H9 (cell line): ENCODE data around the gene POLQ. TPM values are rescaled to one million over a fixed set of nuclear protein-coding genes. Genes with fewer than 3 reads are reported as not detected.

Experiments used
- DNase-seq: peaks from one replicate; pipeline ENCODE4 v3.0.0-alpha.2; 2017
- H2AFZ ChIP-seq: one replicate; pipeline ENCODE4 v1.6.1; 2013; ENCODE audit warnings: mild to moderate bottlenecking, low read length, control low read depth, moderate library complexity
- H2AK5ac ChIP-seq: 2 replicates; pipeline ENCODE4 v1.6.1; 2013; ENCODE audit warnings: low read length, control low read depth, mixed read lengths; ENCODE audit not compliant: insufficient read length
- H2BK120ac ChIP-seq: one replicate; pipeline ENCODE4 v1.6.1; 2013; ENCODE audit warnings: low read depth, mild to moderate bottlenecking, low read length, control low read depth, inconsistent platforms; ENCODE audit not compliant: poor library complexity, severe bottlenecking
- H2BK12ac ChIP-seq: 2 replicates; pipeline ENCODE4 v1.6.1; 2013; ENCODE audit warnings: low read length, control low read depth, mixed read lengths, low read depth; ENCODE audit not compliant: insufficient read length
- H2BK15ac ChIP-seq: 2 replicates; pipeline ENCODE4 v1.6.1; 2013; ENCODE audit warnings: low read depth, low read length, control low read depth
- H2BK20ac ChIP-seq: one replicate; pipeline ENCODE4 v1.6.1; 2013; ENCODE audit warnings: low read depth, mild to moderate bottlenecking, low read length, control low read depth, inconsistent platforms; ENCODE audit not compliant: poor library complexity, severe bottlenecking
- H2BK5ac ChIP-seq: 2 replicates; pipeline ENCODE4 v1.6.1; 2013; ENCODE audit warnings: low read length, control low read depth, mixed read lengths; ENCODE audit not compliant: insufficient read length
- H3K14ac ChIP-seq: 2 replicates; pipeline ENCODE4 v1.6.1; 2013; ENCODE audit warnings: low read length, control low read depth; ENCODE audit not compliant: insufficient read depth
- H3K18ac ChIP-seq: 2 replicates; pipeline ENCODE4 v1.6.1; 2013; ENCODE audit warnings: low read depth, mild to moderate bottlenecking, mixed read lengths, low read length, control low read depth; ENCODE audit not compliant: insufficient read length
- H3K23ac ChIP-seq: 2 replicates; pipeline ENCODE4 v1.6.1; 2013; ENCODE audit warnings: low read length, control low read depth, mixed read lengths, low read depth; ENCODE audit not compliant: insufficient read length
- H3K23me2 ChIP-seq: 2 replicates; pipeline ENCODE4 v1.6.1; 2013; ENCODE audit warnings: low read depth, mild to moderate bottlenecking, mixed read lengths, low read length, control low read depth; ENCODE audit not compliant: insufficient read length, poor library complexity, severe bottlenecking
- H3K27ac ChIP-seq: 2 replicates; pipeline ENCODE4 v1.5.1; 2013; ENCODE audit warnings: low read length, control low read depth, mixed read lengths, low read depth; ENCODE audit not compliant: insufficient read length
- H3K27me3 ChIP-seq: 2 replicates; pipeline ENCODE4 v1.6.1; 2013; ENCODE audit warnings: low read length, control low read depth, inconsistent platforms; ENCODE audit not compliant: insufficient read depth
- H3K4ac ChIP-seq: 2 replicates; pipeline ENCODE4 v1.6.1; 2013; ENCODE audit warnings: low read depth, mild to moderate bottlenecking, control low read depth, inconsistent platforms, low read length, moderate library complexity
- H3K4me1 ChIP-seq: 2 replicates; pipeline ENCODE4 v1.6.1; 2013; ENCODE audit warnings: low read length, control low read depth, inconsistent platforms; ENCODE audit not compliant: insufficient read depth
- H3K4me2 ChIP-seq: 2 replicates; pipeline ENCODE4 v1.6.1; 2013; ENCODE audit warnings: low read length, control low read depth, mixed read lengths; ENCODE audit not compliant: insufficient read length, insufficient read depth
- H3K56ac ChIP-seq: 2 replicates; pipeline ENCODE4 v1.6.1; 2013; ENCODE audit warnings: low read depth, mild to moderate bottlenecking, mixed read lengths, low read length, control low read depth; ENCODE audit not compliant: insufficient read length
- H3K79me1 ChIP-seq: 2 replicates; pipeline ENCODE4 v1.6.1; 2013; ENCODE audit warnings: low read depth, mild to moderate bottlenecking, moderate library complexity, low read length, control low read depth, inconsistent platforms; ENCODE audit not compliant: insufficient read depth, poor library complexity, severe bottlenecking
- H3K79me2 ChIP-seq: 2 replicates; pipeline ENCODE4 v1.6.1; 2013; ENCODE audit warnings: low read length, control low read depth, inconsistent platforms; ENCODE audit not compliant: insufficient read depth
- H3K9ac ChIP-seq: 2 replicates; pipeline ENCODE4 v1.6.1; 2013; ENCODE audit warnings: low read length, control low read depth, mixed read lengths; ENCODE audit not compliant: insufficient read length; ENCODE audit errors: extremely low read depth
- H3K9me3 ChIP-seq: one replicate; pipeline ENCODE4 v1.6.1; 2013; ENCODE audit warnings: low read depth, low read length, inconsistent platforms; ENCODE audit not compliant: control insufficient read depth
- H3T11ph ChIP-seq: one replicate; pipeline ENCODE4 v1.6.1; 2013; ENCODE audit warnings: mild to moderate bottlenecking, low read length, control low read depth, inconsistent platforms
- H4K20me1 ChIP-seq: one replicate; pipeline ENCODE4 v1.6.1; 2013; ENCODE audit not compliant: control insufficient read depth, insufficient read length, insufficient read depth
- H4K5ac ChIP-seq: 2 replicates; pipeline ENCODE4 v1.6.1; 2013; ENCODE audit warnings: low read depth, mild to moderate bottlenecking, mixed read lengths, low read length, control low read depth; ENCODE audit not compliant: insufficient read length
- H4K8ac ChIP-seq: replicated peaks from 2 replicates; pipeline ENCODE4 v1.6.1; 2013; ENCODE audit warnings: low read length, control low read depth, mixed read lengths, low read depth; ENCODE audit not compliant: insufficient read length
- H4K91ac ChIP-seq: 2 replicates; pipeline ENCODE4 v1.6.1; 2013; ENCODE audit warnings: low read depth, mild to moderate bottlenecking, moderate library complexity, mixed read lengths, low read length, control low read depth; ENCODE audit not compliant: insufficient read length
- H3K27ac Mint-ChIP-seq, 3 experiments: 2 replicates in 2 of 3; 3 replicates in 1 of 3; pipeline ENCODE4 v1.8.0; 2020 to 2021; ENCODE audit warnings: mixed read lengths in 3 of 3, mild to moderate bottlenecking in 1 of 3, moderate library complexity in 1 of 3
- H3K27me3 Mint-ChIP-seq: 2 replicates; pipeline ENCODE4 v1.8.0; 2021; ENCODE audit warnings: low read depth, mild to moderate bottlenecking, moderate library complexity, mixed read lengths
- H3K36me3 Mint-ChIP-seq, 3 experiments: 2 replicates in 2 of 3; 3 replicates in 1 of 3; pipeline ENCODE4 v1.8.0; 2020 to 2021; ENCODE audit warnings: low read depth in 3 of 3, mixed read lengths in 3 of 3; ENCODE audit not compliant: insufficient read depth in 1 of 3
- H3K4me1 Mint-ChIP-seq, 2 experiments: 2 replicates each; pipeline ENCODE4 v1.8.0; 2020; ENCODE audit warnings: mixed read lengths in 2 of 2
- H3K4me3 Mint-ChIP-seq, 2 experiments: 2 replicates in 1 of 2; 3 replicates in 1 of 2; pipeline ENCODE4 v1.8.0; 2020 to 2021; ENCODE audit warnings: mild to moderate bottlenecking in 2 of 2, mixed read lengths in 2 of 2, moderate library complexity in 1 of 2
- H3K9me3 Mint-ChIP-seq, 2 experiments: 2 replicates in 1 of 2; 3 replicates in 1 of 2; pipeline ENCODE4 v1.8.0; 2020; ENCODE audit warnings: mild to moderate bottlenecking in 2 of 2, mixed read lengths in 2 of 2, moderate library complexity in 1 of 2
- CTCF ChIP-seq: fragments of 200-600 bp; sonication (generic); conservative IDR thresholded peaks from 3 replicates; pipeline ENCODE4 v1.8.0; 2021; ENCODE audit warnings: antibody characterized with exemption, mild to moderate bottlenecking
- total RNA-seq: library from RNA; stranded (reverse); gene quantifications from 2 replicates; pipeline ENCODE4 v1.2.1, GENCODE V29; 2021

The POLQ gene
- total RNA-seq, 1 experiment from 2014 or later, result 15.4 TPM

- Histone ChIP-seq H4K20me1 (no peaks in the 10 kb centered on the region), H3K56ac (no peak overlapping the region), H2AK5ac (no peak overlapping the region), H4K8ac (no peak overlapping the region), H2BK20ac (no peak overlapping the region), H3K18ac (no peak overlapping the region), H3K23me2 (no peaks in the 10 kb centered on the region), H2BK5ac (no peak overlapping the region), H3K9ac (no peak overlapping the region), H3K14ac (no peak overlapping the region), H3K4me2 (no peak overlapping the region), H2AFZ (no peak overlapping the region), H2BK120ac (no peak overlapping the region), H3K23ac (no peak overlapping the region), H4K91ac (no peak overlapping the region), H3K79me2 (no peaks in the 10 kb centered on the region), H3K27me3 (no peaks in the 10 kb centered on the region), H3K27ac (no peak overlapping the region), H2BK15ac (no peak overlapping the region), H2BK12ac (no peak overlapping the region), H3K4me1 (no peaks in the 10 kb centered on the region), H3T11ph (no peak overlapping the region), H3K9me3 (no peaks in the 10 kb centered on the region), H4K5ac (no peak overlapping the region), H3K79me1 (no peaks in the 10 kb centered on the region), H3K4ac (no peak overlapping the region)
- H3K27ac Mint-ChIP-seq, result no peak overlapping the region
- no peak overlapping the region for H3K4me3 Mint-ChIP-seq
- no peaks in the 10 kb centered on the region for H3K27me3 Mint-ChIP-seq
- no peak for DNase-seq
- no peaks in the 10 kb centered on the region for H3K4me1 Mint-ChIP-seq
- no peak for TF ChIP-seq CTCF
- peaks cover 0 to 19% (median 9%) of the 10 kb centered on the region in 3 experiments; a peak in 5 of 7 replicates for H3K36me3 Mint-ChIP-seq
- no peaks in the 10 kb centered on the region for H3K9me3 Mint-ChIP-seq
Observed at GRCh38 chr3:121424549-121424948, 121.2 kb downstream of the POLQ start.
